A204.1 (cell line): Measurements from ENCODE around the gene ULK1.

Source experiments
- FAIRE-seq: peaks from 2 replicates; lab custom pipeline; 2012; peaks lifted over from hg19 to GRCh38; lab: Jason Lieb, UNC

Gene ULK1

DNA sequence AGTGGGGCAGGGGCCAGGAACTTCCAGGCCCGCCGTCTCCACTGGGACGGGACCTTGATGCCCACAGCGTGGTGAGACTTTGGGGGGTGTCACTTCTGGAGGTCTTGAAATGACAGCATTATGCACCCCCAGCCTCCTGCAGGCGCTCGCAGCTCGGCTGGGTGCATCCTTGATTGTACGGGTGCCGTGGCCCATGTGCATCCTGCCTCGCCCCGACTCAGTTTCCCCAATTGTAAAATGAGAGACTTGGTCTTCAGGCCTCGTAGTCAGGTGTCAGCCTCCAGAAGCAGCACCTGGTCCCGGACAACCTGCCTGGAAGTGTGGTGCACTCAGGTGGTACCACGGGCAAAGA is 25.7 kb downstream of the ULK1 start:
- FAIRE-seq = no peak

GRCh38 chr12:131920902-131921840 is 26.7 kb downstream of the ULK1 start:
- no peak for FAIRE-seq

DNA sequence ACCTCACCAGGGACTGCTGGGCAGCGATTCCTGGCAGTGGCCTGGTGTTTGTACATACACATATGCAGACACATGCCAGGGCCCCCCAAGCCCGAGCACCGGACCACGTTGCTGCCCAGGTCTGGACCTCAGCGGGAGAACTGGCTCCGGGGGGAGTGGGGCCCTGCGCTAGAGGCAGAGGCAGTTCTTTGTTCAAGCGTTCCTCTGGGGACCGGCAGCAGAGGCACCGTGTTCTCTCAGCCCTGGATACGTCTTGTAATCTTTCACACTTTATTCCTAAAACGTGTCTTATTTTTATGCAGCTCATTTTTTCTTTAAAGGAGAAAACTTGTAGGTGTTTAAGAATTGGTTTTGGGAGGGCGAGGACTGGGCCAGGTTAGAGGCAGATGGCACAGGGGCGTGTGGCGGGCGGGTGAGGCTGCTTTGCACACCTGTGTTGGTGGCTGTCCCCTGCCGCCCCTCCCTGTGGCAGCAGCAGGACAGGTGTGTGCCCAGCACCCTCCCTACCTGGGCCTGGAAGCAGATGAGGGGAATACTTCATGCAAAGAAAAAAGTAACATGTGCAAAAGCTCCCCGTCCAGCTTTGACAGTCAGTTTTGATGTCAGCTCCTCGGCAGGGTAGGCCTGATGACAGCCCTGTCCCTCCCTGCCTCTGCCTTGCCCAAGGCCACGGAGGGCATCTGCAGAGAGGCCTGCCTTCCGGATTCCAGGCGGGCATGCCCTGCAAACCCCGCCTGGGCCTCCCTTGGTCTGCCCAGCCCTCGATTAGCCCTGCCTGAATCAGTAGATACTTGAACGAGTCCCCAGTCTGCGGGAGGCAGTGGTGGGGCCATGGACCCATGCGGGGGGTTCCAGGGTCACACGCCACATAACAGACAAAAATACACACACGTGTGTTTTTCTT is 27.7 kb downstream of the ULK1 start:
- FAIRE-seq = no peak

DNA sequence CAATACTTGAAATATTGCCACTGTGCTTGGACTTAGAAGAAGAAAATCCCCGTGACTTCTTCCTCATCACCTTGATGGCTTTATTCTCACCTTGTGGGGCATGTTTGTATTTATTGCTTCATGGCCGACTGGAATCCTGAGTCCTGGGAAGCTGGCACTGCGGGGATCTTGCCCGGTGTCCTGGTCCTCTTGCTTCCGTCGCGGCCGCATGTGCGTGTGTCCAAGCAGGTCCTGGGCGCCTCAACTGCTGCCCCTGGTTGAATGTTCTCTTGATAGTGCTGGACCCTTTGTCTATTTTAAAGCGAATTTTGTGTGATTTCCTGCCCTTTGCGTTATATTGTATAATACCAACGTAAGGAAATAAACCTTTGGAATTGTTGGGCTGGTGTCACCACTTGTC is 28.4 kb downstream of the ULK1 start:
- FAIRE-seq = no peak

- no peak for FAIRE-seq
Observed at GRCh38 chr12:131923260-131923659, 28.8 kb downstream of the ULK1 start.

DNA sequence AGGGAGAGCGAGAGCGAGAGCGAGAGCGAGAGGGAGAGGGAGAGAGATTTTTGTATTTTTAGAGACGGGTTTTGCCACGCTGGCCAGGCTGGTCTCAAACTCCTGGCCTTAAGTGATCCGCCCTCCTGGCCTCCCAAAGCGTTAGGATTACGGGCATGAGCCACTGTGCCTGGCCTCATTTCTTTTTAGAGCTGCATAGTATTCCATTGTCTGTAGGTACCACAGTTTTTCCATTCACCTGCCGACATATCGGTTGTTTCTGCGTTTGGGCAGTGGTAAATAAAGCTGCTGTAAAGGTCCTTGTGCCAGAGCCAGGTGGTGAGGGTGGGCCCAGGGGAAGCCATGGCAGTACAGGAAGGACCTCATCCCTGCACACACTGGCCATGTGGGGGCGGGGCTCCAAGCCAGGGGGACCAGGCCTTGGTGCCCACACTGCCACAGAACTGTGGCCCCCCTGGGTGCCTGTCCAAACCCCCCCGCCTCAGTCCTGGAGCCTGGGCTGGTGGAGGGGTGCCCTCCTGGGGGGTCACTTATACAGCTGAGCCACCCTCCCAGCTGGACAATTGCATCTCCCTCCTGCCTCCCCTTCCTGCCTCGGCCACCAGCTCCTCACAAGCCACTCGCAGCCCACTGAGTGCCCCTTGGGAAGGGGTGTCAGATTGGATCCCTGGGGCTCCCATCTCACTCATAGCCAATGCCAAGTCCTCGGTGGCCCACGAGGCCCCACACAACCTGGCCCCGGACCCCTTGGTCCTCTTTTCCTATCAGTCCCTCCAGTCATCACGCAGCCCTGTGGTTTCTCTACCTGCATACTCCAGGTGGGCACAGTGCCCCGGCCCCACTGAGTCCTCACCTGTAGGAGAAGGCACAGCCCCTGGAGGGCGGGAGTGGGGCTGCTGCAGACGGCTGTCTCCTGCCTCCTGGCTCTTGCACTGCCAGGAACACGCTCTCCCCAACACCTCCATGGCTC is 33.0 kb downstream of the ULK1 start:
- FAIRE-seq = no peak

DNA sequence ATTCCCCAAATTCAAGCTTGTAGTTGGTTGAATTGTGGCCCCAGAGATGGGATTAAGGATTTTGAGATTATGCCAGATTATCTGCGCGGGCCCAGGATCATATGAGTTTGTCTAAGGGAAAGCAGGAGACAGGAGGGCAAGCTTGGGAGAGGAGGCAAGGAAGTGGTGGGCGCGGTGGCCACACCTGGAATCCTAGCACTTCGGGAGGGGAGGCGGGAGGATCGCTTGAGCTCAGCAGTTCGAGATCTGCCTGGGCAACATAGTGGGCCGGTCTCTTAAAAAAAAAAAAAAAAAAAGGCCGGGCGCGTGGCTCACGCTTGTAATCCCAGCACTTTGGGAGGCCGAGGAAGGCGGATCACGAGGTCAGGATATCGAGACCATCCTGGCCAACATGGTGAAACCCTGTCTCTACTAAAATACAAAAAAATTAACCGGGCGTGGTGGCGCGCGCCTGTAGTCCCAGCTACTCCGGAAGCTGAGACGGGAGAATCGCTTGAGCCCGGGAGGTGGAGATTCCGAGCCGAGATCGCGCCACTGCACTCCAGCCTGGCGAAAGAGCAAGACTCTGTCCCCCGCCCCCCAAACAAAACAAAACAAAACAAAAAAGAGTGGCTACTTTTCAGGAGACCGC is 33.8 kb downstream of the ULK1 start:
- FAIRE-seq = no peak

DNA sequence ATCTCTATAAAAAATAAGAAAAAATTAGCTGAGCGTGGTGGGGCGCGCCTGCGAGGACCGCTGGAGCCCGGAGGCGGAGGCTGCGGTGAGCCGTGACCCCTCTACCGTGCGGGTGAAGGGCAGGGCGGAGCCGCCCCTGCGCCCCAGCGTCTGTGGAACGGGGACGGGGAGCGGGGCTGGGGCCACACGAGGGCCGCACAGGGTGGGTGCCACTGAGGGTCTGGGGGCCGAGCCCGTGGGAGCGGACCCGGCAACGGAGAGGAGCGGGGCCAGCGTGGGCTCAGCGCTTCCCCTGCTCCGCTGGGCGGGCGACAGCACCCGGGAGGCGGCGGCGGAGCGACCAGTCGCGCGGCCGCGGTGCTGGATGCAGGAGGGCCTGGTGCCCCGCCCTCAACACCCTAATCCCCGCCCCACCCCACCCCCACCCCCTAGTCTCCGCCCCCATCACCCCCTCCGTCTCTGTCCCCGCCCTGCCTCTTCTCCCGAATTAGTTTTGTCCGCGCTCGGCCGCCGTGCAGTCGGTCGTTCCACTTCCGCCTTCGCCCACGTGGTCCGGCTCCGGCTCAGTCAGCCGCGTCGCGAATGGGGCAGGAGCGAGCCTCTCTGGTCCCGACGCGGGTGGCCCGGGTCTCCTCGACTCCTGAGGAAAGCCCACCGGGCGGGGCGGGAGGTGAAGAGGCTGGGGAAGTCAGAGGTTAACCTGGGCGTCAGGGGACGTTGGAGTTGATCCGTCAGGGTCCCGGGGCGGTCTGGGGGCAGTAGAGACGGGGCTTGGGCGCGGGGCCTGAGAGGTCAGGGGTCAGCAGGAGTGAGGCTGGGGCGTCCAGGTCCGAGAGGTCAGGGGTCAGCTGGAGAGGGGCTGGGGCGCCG is 34.5 kb downstream of the ULK1 start, which contains the start of gene PUS1:
Gene PUS1 (plus strand): TSS at position 566 of the 870 bp plus-strand sequence. CDS start 447 bp downstream, outside the sequence.
- no peak for FAIRE-seq

DNA sequence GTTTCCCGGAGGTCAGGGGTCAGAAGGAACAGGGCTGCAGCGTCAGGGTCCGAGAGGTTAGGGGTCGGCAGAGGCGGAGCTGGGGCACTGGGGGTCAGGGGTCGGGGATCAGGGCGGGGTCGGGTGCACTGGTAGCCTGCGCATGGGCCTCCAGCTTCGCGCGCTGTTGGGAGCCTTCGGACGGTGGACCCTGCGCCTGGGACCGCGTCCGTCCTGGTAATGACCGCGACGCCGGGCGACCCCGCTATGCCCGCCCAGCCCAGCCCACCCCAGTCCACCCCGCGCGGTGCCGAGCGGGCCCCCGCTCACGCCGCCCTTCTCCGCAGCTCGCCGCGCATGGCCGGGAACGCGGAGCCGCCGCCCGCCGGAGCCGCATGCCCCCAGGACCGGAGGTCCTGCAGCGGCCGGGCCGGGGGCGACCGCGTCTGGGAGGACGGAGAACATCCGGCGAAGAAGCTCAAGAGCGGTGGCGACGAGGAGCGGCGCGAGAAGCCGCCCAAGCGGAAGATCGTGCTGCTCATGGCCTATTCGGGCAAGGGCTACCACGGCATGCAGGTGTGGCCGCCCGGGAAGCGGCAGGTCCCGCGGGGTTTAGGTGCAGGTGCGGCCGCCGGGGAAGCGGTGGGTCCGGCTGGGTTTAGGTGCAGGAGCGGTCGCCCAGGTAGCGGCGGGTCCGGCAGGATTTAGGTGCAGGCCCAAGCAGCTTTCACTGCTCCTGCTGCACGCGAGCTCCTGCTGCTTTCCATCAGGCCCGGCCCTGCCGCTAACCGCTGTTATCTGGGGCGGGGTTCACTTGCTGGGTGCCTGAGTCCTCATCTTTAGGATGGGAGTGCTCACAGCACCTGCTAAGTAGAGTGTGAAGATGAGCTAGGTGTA is 35.4 kb downstream of the ULK1 start:
- FAIRE-seq = no peak

DNA sequence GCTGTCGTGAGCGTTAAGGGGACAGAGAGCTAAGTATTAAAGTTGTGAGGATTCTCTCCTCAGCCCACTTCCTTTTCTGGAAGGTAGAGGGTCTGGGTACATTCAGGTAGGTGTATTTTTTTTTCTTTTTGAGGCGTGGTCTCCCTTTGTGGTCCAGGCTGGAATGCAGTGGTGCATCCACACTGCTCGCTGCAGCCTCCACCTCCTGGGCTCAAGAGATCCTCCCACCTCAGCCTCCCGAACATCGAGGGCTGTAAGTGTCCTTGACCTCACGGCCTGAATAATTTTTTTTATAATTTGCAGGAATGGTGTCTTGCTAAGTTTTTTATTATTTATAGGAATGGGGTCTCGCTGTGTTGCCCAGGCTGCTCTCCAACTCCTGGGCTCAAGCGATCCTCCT is 36.1 kb downstream of the ULK1 start:
- FAIRE-seq = no peak

- FAIRE-seq = no peak
Observed at GRCh38 chr12:131933387-131933786, 39.0 kb downstream of the ULK1 start.

- no peak for FAIRE-seq
Observed at GRCh38 chr12:131934535-131934934, 40.1 kb downstream of the ULK1 start.

DNA sequence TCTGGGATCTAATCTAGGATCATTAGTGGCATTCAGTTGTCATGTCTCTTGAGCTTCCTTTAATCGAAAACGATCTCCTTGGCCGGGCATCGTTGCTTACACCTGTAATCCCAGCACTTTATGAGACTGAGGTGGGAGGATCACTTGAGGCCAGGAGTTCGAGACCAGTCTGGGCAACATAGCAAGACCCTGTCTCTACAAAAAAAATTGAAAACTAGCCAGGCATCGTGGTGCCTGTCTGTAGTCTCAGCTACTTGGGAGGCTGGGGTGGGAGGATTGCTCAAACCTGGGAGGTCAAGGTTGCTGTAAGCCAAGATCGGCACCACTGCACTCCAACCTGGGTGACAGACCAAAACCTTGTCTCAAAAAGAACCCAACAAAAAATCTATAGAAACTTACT is 43.7 kb downstream of the ULK1 start:
- FAIRE-seq = no peak

DNA sequence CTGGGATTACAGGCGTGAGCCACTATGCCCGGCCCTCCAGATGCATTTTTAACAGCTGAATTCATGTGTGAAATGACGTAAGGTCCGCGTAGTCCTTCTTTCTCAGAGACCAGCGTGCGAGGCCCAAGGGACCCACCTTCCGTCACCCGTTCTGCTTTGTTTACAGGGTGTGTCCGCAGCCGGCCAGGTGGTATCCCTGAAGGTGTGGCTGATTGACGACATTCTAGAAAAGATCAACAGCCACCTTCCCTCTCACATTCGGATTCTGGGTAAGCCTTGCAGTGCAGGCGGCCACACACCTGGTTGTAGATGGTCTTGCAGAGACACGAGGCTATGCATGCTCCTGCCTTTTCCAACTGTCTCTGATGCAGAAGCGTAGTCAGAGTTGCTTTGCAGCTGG is 44.6 kb downstream of the ULK1 start:
- no peak for FAIRE-seq

GRCh38 chr12:131940141-131940547 is 45.7 kb downstream of the ULK1 start:
- no peak for FAIRE-seq

DNA sequence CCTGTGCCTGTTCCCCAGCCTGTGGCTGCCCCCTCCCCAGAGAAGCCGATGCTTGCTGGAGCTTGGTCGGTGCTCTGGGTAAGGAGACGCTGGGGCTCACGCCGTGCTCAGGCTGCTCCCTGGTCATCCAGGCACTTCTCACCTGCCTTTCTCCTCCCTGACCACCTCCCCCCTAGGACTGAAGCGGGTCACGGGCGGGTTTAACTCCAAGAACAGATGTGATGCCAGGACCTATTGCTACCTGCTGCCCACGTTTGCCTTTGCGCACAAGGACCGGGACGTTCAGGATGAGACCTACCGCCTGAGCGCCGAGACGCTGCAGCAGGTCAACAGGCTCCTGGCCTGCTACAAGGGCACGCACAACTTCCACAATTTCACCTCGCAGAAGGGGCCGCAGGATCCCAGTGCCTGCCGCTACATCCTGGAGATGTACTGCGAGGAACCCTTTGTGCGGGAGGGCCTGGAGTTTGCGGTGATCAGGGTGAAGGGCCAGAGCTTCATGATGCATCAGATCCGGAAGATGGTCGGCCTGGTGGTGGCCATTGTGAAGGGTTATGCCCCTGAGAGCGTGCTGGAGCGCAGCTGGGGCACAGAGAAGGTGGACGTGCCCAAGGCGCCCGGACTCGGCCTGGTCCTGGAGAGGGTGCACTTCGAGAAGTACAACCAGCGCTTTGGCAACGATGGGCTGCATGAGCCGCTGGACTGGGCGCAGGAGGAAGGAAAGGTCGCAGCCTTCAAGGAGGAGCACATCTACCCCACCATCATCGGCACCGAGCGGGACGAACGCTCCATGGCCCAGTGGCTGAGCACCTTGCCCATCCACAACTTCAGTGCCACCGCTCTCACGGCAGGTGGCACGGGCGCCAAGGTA is 46.9 kb downstream of the ULK1 start:
- FAIRE-seq = no peak

GRCh38 chr12:131941987-131942341 is 47.5 kb downstream of the ULK1 start:
- no peak for FAIRE-seq

DNA sequence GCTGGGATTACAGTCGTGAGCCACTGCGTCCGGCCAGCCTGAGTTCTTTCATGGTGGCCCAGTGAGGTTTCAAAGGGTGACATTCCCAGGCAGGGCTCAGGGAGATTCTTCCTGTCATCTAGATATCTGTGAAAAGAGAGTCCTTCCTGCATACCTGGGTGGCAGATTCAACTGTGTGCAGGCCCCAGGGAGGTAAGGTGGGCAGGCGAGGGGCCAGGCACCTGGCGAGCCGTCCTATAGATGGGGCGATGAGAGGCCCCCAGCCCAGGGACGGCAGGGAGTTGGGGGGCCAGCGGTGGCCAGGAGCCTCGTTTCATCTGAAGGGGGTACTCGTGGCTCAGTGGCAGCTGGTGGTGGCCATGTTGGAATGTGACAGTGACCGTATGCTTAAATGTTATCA is 48.2 kb downstream of the ULK1 start:
- FAIRE-seq = no peak

DNA sequence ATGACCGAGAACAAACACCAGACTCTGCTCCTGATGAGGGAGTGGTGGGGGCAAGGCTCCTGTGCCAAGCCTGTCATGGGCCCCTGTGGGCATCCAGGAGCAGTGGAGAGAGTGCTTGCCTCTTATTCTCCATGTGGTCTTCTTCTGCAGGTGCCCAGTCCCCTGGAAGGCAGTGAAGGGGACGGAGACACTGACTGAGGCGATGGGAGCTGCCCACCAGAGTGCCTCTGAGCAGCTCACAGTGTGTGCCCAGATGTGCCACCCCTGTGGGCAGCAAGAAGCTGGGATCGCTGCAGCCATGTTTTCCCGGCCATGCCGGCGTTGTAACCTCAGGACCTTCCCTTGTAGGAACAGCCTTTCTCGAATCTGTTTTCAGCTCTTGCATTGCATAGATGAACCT is 49.0 kb downstream of the ULK1 start:
- no peak for FAIRE-seq
